ENCODE data around the gene CLN6. TPM values are rescaled to one million over a fixed set of nuclear protein-coding genes. Genes with fewer than 3 reads are reported as not detected.

Gene CLN6
- total RNA-seq, 1 donor from 2014 or later, result 26.1 TPM

DNA sequence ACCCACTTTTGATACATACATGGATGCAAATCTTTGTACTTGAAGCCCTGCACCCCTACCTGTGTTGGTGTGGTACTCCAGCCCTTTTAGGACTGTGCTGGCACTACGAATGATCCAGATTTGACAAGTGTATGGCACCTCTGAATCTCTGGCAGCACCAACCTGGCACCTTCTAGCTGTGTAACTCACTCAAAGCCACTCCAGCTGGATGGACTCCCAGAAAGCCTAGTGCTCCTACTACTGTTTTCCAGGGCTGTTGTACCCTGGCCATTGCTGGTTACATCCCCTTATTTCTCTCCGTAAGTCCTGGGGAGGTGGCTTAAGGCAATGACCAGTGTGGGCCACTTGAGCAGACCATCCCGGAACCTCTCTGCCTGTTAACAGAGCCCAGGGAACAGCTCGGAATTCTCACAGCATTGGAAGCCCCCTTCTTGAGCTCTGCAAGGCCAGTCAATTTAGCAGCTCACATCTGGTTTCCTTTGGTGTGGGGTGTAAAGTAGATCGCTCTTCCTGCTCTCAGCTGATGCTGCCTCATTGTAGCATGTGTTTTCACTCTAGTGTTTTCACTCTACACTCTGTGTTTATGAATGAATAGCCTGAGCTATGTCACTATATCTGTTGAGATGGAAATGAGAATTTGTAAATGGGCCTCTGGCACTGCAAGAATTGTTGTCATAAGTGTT, 36.6 kb downstream of the CLN6 start:
- no peak for DNase-seq
- Mint-ChIP-seq H3K9me3 (ENCODE audit: unreplicated experiment) (peaks cover 4% of the 10 kb centered on the region), H3K36me3 (ENCODE audit: unreplicated experiment) (no peaks in the 10 kb centered on the region), H3K4me3 (ENCODE audit: unreplicated experiment) (no peak overlapping the region), H3K4me1 (ENCODE audit: low read depth, unreplicated experiment) (peaks cover 9% of the 10 kb centered on the region), H3K27ac (ENCODE audit: unreplicated experiment) (no peak overlapping the region), H3K27me3 (ENCODE audit: unreplicated experiment) (peaks cover 3% of the 10 kb centered on the region)
- TF ChIP-seq, protein P1, sequence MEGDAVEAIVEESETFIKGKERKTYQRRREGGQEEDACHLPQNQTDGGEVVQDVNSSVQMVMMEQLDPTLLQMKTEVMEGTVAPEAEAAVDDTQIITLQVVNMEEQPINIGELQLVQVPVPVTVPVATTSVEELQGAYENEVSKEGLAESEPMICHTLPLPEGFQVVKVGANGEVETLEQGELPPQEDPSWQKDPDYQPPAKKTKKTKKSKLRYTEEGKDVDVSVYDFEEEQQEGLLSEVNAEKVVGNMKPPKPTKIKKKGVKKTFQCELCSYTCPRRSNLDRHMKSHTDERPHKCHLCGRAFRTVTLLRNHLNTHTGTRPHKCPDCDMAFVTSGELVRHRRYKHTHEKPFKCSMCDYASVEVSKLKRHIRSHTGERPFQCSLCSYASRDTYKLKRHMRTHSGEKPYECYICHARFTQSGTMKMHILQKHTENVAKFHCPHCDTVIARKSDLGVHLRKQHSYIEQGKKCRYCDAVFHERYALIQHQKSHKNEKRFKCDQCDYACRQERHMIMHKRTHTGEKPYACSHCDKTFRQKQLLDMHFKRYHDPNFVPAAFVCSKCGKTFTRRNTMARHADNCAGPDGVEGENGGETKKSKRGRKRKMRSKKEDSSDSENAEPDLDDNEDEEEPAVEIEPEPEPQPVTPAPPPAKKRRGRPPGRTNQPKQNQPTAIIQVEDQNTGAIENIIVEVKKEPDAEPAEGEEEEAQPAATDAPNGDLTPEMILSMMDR (IDR thresholded peaks at IDR 0.05; ENCODE audit: partially characterized antibody, unreplicated experiment), result no peak

- TF ChIP-seq, protein P1 (IDR thresholded peaks at IDR 0.05; ENCODE audit: partially characterized antibody, unreplicated experiment), result no peak
- H3K27ac Mint-ChIP-seq (ENCODE audit: unreplicated experiment), result no peak overlapping the region
- H3K9me3 Mint-ChIP-seq (ENCODE audit: unreplicated experiment), result no peaks in the 10 kb centered on the region
- H3K36me3 Mint-ChIP-seq (ENCODE audit: unreplicated experiment), result no peaks in the 10 kb centered on the region
- DNase-seq, result no peak
- peaks cover 1% of the 10 kb centered on the region for H3K27me3 Mint-ChIP-seq (ENCODE audit: unreplicated experiment)
- peaks cover 5% of the 10 kb centered on the region for H3K4me1 Mint-ChIP-seq (ENCODE audit: low read depth, unreplicated experiment)
- no peak overlapping the region for H3K4me3 Mint-ChIP-seq (ENCODE audit: unreplicated experiment)
Measured at GRCh38 chr15:68192117-68192516, 37.4 kb downstream of the CLN6 start.

DNA sequence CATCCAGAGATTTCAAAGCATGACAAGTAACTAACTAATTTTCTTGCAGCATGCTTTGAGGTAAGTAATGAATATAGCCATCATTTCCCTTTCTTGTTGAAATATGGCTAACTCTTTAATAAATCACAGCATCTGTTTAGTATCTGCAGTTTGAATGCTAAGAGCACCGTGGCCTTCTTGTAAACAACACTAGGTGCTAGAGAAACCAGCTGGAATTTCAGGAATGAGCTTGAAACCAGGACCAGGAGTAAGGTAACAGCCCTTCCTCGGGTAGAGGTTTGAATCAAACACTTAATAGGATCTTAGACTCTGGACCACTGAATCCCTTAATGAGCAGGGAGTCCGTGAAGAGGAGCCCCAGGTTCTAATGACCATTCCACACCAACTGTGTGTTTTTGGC, 38.0 kb downstream of the CLN6 start:
- Mint-ChIP-seq H3K27ac (ENCODE audit: unreplicated experiment) (no peak overlapping the region), H3K4me3 (ENCODE audit: unreplicated experiment) (no peak overlapping the region), H3K36me3 (ENCODE audit: unreplicated experiment) (no peaks in the 10 kb centered on the region), H3K4me1 (ENCODE audit: low read depth, unreplicated experiment) (peaks cover 5% of the 10 kb centered on the region), H3K9me3 (ENCODE audit: unreplicated experiment) (no peaks in the 10 kb centered on the region), H3K27me3 (ENCODE audit: unreplicated experiment) (peaks cover 1% of the 10 kb centered on the region)
- TF ChIP-seq, protein P1 (IDR thresholded peaks at IDR 0.05; ENCODE audit: partially characterized antibody, unreplicated experiment), result no peak
- DNase-seq, result no peak

GRCh38 chr15:68190048-68190447, 39.5 kb downstream of the CLN6 start:
- Mint-ChIP-seq H3K4me3 (ENCODE audit: unreplicated experiment) (no peak overlapping the region), H3K4me1 (ENCODE audit: low read depth, unreplicated experiment) (peaks cover 3% of the 10 kb centered on the region), H3K9me3 (ENCODE audit: unreplicated experiment) (no peaks in the 10 kb centered on the region), H3K27ac (ENCODE audit: unreplicated experiment) (no peak overlapping the region), H3K36me3 (ENCODE audit: unreplicated experiment) (no peaks in the 10 kb centered on the region), H3K27me3 (ENCODE audit: unreplicated experiment) (peaks cover 1% of the 10 kb centered on the region)
- DNase-seq, result no peak
- TF ChIP-seq, protein P1 (IDR thresholded peaks at IDR 0.05; ENCODE audit: partially characterized antibody, unreplicated experiment), result no peak

GRCh38 chr15:68188647-68189046, 40.9 kb downstream of the CLN6 start:
- H3K9me3 Mint-ChIP-seq (ENCODE audit: unreplicated experiment), result peaks cover 2% of the 10 kb centered on the region
- DNase-seq, result no peak
- TF ChIP-seq, protein P1 (IDR thresholded peaks at IDR 0.05; ENCODE audit: partially characterized antibody, unreplicated experiment), result no peak
- H3K36me3 Mint-ChIP-seq (ENCODE audit: unreplicated experiment), result no peaks in the 10 kb centered on the region
- H3K4me3 Mint-ChIP-seq (ENCODE audit: unreplicated experiment), result no peak overlapping the region
- no peak overlapping the region for H3K27ac Mint-ChIP-seq (ENCODE audit: unreplicated experiment)
- H3K27me3 Mint-ChIP-seq (ENCODE audit: unreplicated experiment), result no peaks in the 10 kb centered on the region
- H3K4me1 Mint-ChIP-seq (ENCODE audit: low read depth, unreplicated experiment), result no peaks in the 10 kb centered on the region
